ENCODE measurements around the gene SDSL.

DNA sequence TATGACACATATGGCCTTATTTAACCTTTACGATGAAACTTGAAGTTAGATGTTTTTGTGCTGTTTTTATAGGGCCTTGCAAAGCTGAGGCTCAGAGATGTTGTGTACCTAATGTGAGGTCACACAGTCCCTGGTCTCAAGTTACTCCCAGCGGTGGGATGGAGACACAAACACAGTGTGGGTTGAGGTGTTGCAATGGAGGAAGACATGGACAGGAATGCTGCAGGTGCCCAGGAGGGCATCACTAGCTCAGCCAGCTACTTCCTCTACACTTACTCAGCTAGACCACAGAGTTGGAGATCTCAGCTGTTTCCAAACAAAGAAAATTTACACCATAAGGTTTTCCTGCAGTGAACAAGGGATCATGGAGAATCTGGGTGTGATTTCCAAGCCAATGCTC, 34.0 kb downstream of the SDSL start:
- TF ChIP-seq, protein P1, sequence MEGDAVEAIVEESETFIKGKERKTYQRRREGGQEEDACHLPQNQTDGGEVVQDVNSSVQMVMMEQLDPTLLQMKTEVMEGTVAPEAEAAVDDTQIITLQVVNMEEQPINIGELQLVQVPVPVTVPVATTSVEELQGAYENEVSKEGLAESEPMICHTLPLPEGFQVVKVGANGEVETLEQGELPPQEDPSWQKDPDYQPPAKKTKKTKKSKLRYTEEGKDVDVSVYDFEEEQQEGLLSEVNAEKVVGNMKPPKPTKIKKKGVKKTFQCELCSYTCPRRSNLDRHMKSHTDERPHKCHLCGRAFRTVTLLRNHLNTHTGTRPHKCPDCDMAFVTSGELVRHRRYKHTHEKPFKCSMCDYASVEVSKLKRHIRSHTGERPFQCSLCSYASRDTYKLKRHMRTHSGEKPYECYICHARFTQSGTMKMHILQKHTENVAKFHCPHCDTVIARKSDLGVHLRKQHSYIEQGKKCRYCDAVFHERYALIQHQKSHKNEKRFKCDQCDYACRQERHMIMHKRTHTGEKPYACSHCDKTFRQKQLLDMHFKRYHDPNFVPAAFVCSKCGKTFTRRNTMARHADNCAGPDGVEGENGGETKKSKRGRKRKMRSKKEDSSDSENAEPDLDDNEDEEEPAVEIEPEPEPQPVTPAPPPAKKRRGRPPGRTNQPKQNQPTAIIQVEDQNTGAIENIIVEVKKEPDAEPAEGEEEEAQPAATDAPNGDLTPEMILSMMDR (IDR thresholded peaks at IDR 0.05), result no peak
- TF ChIP-seq POLR2A (IDR thresholded peaks at IDR 0.05), result no peak

Measured in body of pancreas (tissue), 4 donors.